Activated naive CD4-positive, alpha-beta T cell treated with anti-CD3 and anti-CD28 coated beads, Interleukin-2, amount 50 U/mL, for 24 hours (primary cell): ENCODE measurements around the gene RGPD5.
"Not testable (repeated sequence)": the region's sequence is repeated elsewhere in the genome, so short reads cannot be mapped to it uniquely, and the experiment has no call there.

ENCODE experiments used
- H3K27ac Mint-ChIP-seq: one replicate; pipeline ENCODE4 v1.8.0; 2021; ENCODE audit warnings: mild to moderate bottlenecking, mixed read lengths
- H3K27me3 Mint-ChIP-seq: one replicate; pipeline ENCODE4 v1.8.0; 2021; ENCODE audit warnings: mixed read lengths
- H3K36me3 Mint-ChIP-seq: one replicate; pipeline ENCODE4 v1.8.0; 2021; ENCODE audit warnings: mixed read lengths
- H3K4me1 Mint-ChIP-seq: one replicate; pipeline ENCODE4 v1.8.0; 2021; ENCODE audit warnings: mixed read lengths
- H3K4me3 Mint-ChIP-seq: one replicate; pipeline ENCODE4 v1.8.0; 2021; ENCODE audit warnings: mild to moderate bottlenecking, mixed read lengths
- H3K9me3 Mint-ChIP-seq: one replicate; pipeline ENCODE4 v1.8.0; 2021; ENCODE audit warnings: mixed read lengths

RGPD5 gene

DNA sequence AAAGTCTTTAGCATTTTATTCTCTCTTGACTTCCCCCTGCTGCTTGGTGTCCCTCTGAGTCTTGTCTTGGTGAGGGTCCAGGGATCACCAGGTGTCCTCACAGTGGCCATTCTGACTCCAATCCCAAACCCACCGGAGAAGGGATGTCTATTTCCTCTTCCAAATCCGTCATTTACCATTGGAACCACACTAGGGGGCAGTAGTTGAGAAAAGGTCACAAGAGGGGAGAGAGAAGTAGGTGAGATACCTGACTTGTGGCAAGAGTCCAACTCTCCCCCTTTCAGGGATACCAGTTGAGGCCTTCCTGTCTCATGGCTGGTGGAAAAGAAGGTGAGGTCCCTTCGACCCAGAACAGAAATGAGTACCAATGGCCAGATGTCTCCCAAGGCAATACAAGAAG lies 82.5 kb downstream of the RGPD5 start:
- H3K27me3 Mint-ChIP-seq, H3K9me3 Mint-ChIP-seq, H3K27ac Mint-ChIP-seq, H3K4me3 Mint-ChIP-seq, H3K36me3 Mint-ChIP-seq, H3K4me1 Mint-ChIP-seq: not testable (repeated sequence)

GRCh38 chr2:109882112-109882511 lies 88.0 kb downstream of the RGPD5 start:
- H3K27me3 Mint-ChIP-seq, H3K4me1 Mint-ChIP-seq, H3K36me3 Mint-ChIP-seq, H3K4me3 Mint-ChIP-seq, H3K9me3 Mint-ChIP-seq, H3K27ac Mint-ChIP-seq: not testable (repeated sequence)

DNA sequence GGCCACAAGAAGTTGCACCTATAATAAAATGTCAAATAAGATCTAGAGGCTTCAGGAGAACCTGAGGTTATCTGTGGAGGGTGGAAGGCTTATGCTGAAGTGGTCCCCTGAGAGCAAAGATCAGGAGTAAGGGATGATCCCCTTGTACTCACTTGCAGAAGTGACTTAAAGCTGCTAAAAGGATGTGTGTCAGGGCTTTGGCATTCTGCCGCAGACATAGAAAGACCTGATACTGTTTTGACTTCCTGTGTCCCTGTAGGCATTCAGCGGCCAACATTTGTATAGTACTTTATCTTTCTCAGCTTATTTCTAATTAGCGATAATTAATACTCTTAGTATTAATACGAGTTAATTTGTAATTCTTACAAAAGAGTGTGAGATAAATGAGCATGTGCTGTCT lies 94.3 kb downstream of the RGPD5 start:
- not testable (repeated sequence) for H3K4me1 Mint-ChIP-seq, H3K36me3 Mint-ChIP-seq, H3K4me3 Mint-ChIP-seq, H3K27ac Mint-ChIP-seq, H3K27me3 Mint-ChIP-seq, H3K9me3 Mint-ChIP-seq

DNA sequence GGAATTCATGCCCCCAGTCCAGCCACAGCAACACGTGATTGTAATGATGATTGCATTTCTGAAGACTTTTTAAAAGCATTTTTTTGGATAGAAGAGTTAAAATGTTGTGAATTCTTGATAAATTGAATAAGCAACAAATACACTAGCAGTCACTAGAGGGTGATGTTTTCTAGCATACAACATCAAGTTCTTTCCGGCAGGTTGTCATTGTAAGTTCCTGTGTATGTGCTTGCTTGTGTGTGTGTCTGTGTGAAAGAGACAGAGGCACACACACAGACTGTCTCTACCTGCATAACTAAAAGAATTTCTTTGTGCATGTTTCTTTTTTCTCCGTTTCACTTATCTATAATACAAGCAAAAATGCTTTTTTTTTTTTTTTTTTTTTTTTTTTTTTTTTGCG lies 95.8 kb downstream of the RGPD5 start:
- not testable (repeated sequence) for H3K27me3 Mint-ChIP-seq, H3K4me1 Mint-ChIP-seq, H3K27ac Mint-ChIP-seq, H3K9me3 Mint-ChIP-seq, H3K4me3 Mint-ChIP-seq, H3K36me3 Mint-ChIP-seq

DNA sequence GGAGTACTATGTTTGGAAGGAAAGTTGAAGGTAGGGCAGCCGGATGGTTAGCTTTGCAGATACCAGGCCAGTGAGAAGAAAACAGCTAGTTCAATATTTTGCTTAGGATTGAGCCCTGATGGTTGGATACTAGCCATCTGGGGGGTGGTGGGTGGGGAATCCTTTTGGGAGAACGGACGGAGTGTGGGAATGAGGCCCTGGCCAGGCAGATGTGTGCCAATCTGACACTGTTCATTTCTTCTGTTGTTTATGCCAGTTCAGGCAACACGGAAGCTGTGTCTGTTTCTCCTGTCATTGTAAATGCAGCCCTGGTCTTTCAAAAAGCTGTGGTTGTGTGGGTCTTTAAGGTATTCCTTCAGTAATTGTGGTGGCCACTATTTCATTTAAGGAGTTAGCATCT lies 96.9 kb downstream of the RGPD5 start:
- not testable (repeated sequence) for H3K36me3 Mint-ChIP-seq, H3K4me1 Mint-ChIP-seq, H3K27ac Mint-ChIP-seq, H3K27me3 Mint-ChIP-seq, H3K4me3 Mint-ChIP-seq, H3K9me3 Mint-ChIP-seq

DNA sequence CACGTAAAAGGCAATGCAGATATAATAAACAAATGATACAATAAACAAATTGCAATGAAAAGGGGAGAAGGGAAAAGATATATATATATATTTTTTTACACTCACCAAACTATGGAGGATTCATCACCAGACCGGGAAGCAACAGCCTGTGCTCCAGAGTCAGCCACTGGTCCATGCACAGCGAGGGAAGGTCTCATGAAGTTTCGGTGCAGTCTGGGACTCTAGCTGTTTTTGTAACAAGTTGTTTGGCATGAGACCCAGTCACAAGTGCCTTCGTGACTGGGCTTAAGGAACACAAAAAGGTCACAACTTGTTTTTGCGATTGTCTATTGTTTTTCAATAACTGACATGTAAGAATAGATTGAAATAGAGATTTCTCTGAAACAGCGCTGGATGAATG lies 99.6 kb downstream of the RGPD5 start:
- not testable (repeated sequence) for H3K27me3 Mint-ChIP-seq, H3K27ac Mint-ChIP-seq, H3K9me3 Mint-ChIP-seq, H3K4me3 Mint-ChIP-seq, H3K4me1 Mint-ChIP-seq, H3K36me3 Mint-ChIP-seq

GRCh38 chr2:109894141-109894540 lies 100.0 kb downstream of the RGPD5 start:
- H3K27me3 Mint-ChIP-seq, H3K27ac Mint-ChIP-seq, H3K4me3 Mint-ChIP-seq, H3K36me3 Mint-ChIP-seq, H3K9me3 Mint-ChIP-seq, H3K4me1 Mint-ChIP-seq: not testable (repeated sequence)

GRCh38 chr2:109895090-109895869 lies 101.2 kb downstream of the RGPD5 start:
- not testable (repeated sequence) for H3K4me3 Mint-ChIP-seq, H3K27me3 Mint-ChIP-seq, H3K4me1 Mint-ChIP-seq, H3K9me3 Mint-ChIP-seq, H3K27ac Mint-ChIP-seq, H3K36me3 Mint-ChIP-seq

GRCh38 chr2:109896212-109896611 lies 102.1 kb downstream of the RGPD5 start:
- not testable (repeated sequence) for H3K4me1 Mint-ChIP-seq, H3K4me3 Mint-ChIP-seq

DNA sequence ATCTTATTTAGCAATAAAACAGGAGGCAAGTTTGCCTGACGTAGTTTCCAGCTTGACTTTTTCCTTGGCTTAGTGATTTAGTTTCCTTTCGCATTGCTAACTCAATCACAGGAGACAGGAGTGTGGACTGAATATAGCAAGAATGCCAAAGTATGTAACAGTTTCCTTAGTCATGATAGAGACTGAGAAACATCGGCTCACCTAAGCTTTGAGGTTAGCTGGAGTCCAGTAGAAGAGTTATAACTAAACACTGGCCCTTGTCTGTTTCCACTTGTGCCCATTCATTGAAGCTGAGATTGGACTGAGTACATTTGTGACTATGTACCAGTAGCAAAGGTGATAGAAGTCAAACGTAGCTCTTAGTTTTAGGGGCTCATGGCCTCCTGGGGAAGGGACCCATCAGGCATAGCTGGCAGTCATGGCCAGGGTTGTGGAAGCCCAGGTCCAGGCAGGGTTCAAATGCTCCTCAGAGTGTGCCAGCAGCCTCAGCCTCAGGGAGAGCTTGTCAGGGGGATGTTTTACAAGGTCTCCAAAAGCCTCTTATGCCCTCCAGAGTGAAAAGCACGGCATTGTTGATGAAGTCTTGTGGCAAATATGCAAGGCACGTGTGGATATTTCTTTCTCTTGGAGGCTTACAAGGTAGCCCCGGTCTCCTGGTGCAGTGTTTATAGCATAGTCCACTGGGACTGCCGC lies 103.8 kb downstream of the RGPD5 start:
- not testable (repeated sequence) for H3K36me3 Mint-ChIP-seq, H3K9me3 Mint-ChIP-seq

More at GRCh38 chr2:109896212-109896611, 102.1 kb downstream of the RGPD5 start:
- not testable (repeated sequence) for H3K27me3 Mint-ChIP-seq, H3K27ac Mint-ChIP-seq, H3K36me3 Mint-ChIP-seq, H3K9me3 Mint-ChIP-seq

GRCh38 chr2:109898462-109899336 lies 104.6 kb downstream of the RGPD5 start, which contains the start of gene LIMS3:
TSS of gene LIMS3 (plus strand) at chr2:109898688. CDS start at chr2:109898729, 41 bp downstream.
- not testable (repeated sequence) for H3K4me3 Mint-ChIP-seq, H3K36me3 Mint-ChIP-seq, H3K9me3 Mint-ChIP-seq, H3K27me3 Mint-ChIP-seq, H3K27ac Mint-ChIP-seq, H3K4me1 Mint-ChIP-seq

More for the DNA sequence above, 103.8 kb downstream of the RGPD5 start:
- H3K4me1 Mint-ChIP-seq, H3K27ac Mint-ChIP-seq, H3K27me3 Mint-ChIP-seq, H3K4me3 Mint-ChIP-seq: not testable (repeated sequence)

DNA sequence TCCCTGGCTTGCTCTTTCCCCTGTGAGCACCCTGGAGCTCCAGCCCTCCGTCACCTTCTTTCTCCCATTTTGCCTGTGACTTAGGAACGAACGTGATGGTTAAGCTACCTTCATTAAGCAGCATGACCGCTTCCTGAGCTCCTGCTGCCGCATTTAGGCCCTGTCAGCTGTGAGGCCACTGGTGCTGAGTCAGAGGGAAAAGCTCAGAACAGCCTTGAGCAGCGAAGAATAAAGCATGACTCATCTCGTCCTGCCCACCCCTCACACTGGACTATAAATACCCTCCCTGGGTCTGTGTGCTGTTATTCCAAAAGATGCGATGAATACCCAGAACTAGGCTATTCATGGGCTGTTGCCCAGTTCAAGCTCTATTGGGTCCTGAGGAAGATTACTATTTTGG lies 111.7 kb downstream of the RGPD5 start:
- H3K4me3 Mint-ChIP-seq, H3K4me1 Mint-ChIP-seq, H3K27me3 Mint-ChIP-seq, H3K9me3 Mint-ChIP-seq, H3K36me3 Mint-ChIP-seq, H3K27ac Mint-ChIP-seq: not testable (repeated sequence)
